Testis (tissue), 3 donors: ENCODE measurements around the gene NELL1. TPM values are rescaled to one million over a fixed set of nuclear protein-coding genes. Genes with fewer than 3 reads are reported as not detected.

Experiments used
- DNase-seq: peaks from one replicate; pipeline ENCODE4 v3.0.0-alpha.2; 2019
- H3K27ac ChIP-seq, 2 donors: fragments of 200-600 bp; sonication (generic); one replicate each; pipeline ENCODE4 v1.5.1; 2019
- H3K27me3 ChIP-seq: fragments of 200-600 bp; sonication (generic); one replicate; pipeline ENCODE4 v1.5.1; 2019
- H3K36me3 ChIP-seq: fragments of 200-600 bp; sonication (generic); one replicate; pipeline ENCODE4 v1.5.1; 2017; ENCODE audit warnings: low read depth; ENCODE audit errors: missing control alignments
- H3K4me1 ChIP-seq: fragments of 200-600 bp; sonication (generic); one replicate; pipeline ENCODE4 v1.5.1; 2019
- H3K4me3 ChIP-seq, 2 donors: fragments of 200-600 bp; sonication (generic); one replicate each; pipeline ENCODE4 v1.5.1; 2017 to 2019
- H3K9me3 ChIP-seq: fragments of 200-600 bp; sonication (generic); one replicate; pipeline ENCODE4 v1.5.1; 2017
- CTCF ChIP-seq, 3 experiments: fragments of 450-650 bp in 2 of 3; fragments of 200-600 bp in 1 of 3; sonication (generic) in 1 of 3; IDR thresholded peaks; one replicate each; pipeline ENCODE4 v1.5.1; 2016 to 2019; ENCODE audit warnings: antibody characterized with exemption in 3 of 3, mild to moderate bottlenecking in 2 of 3, moderate library complexity in 1 of 3
- POLR2A ChIP-seq: fragments of 450-650 bp; IDR thresholded peaks from one replicate; pipeline ENCODE4 v1.6.1; 2017; ENCODE audit warnings: antibody characterized with exemption, mild to moderate bottlenecking, moderate library complexity
- WGBS, 2 donors: methylation state at CpG; one replicate each; pipeline ENCODE4 v1.1.5; 2018; 5-methylcytosine and 5-hydroxymethylcytosine counted together
- intact Hi-C: fragments of 100-400 bp; cut with DNase I; formaldehyde crosslinking; loops from one replicate; pipeline ENCODE4 v1.15.1; 2023; ENCODE audit warnings: low total_unique reads
- polyA plus RNA-seq: library from polyadenylated mRNA; stranded (reverse); fragments of 350-450 nt; fragmentation: Illumina TruSeq; extraction: RNeasy Lipid Tissue Mini Kit (QIAGEN cat#74804); gene quantifications from one replicate; pipeline ENCODE4 v1.2.3, GENCODE V29; 2014; ENCODE audit warnings: low read depth, low replicate concordance; ENCODE audit not compliant: insufficient read depth
- total RNA-seq, 2 donors: library from RNA; depleted of rRNA; stranded (reverse); fragments of >200 nt; gene quantifications; one replicate each; pipeline ENCODE4 v1.2.3, GENCODE V29; 2016

The NELL1 gene
- total and polyA plus RNA-seq, 3 donors from 2014 or later: 4.9 to 8.9 (median 7.0) TPM

GRCh38 chr11:21346361-21346760 lies 677.0 kb downstream of the NELL1 start:
- TF ChIP-seq POLR2A (no peak), CTCF (IDR thresholded peaks at IDR 0.05) (no peak)
- no peaks in the 10 kb centered on the region for H3K9me3 ChIP-seq
- no peak for DNase-seq
- intact Hi-C loops: no loop called here
- H3K36me3 ChIP-seq: no peaks in the 10 kb centered on the region
- no peak overlapping the region for H3K27ac ChIP-seq
- no peaks in the 10 kb centered on the region for H3K27me3 ChIP-seq
- H3K4me1 ChIP-seq: no peaks in the 10 kb centered on the region
- H3K4me3 ChIP-seq: no peak overlapping the region

- intact Hi-C loops: no loop called here
- no peak for TF ChIP-seq POLR2A
- TF ChIP-seq CTCF (IDR thresholded peaks at IDR 0.05): no peak
- no peak for DNase-seq
- H3K4me1 ChIP-seq: no peaks in the 10 kb centered on the region
- no peak overlapping the region for H3K27ac ChIP-seq
- no peaks in the 10 kb centered on the region for H3K9me3 ChIP-seq
- H3K27me3 ChIP-seq: no peaks in the 10 kb centered on the region
- H3K36me3 ChIP-seq: no peaks in the 10 kb centered on the region
- H3K4me3 ChIP-seq: no peak overlapping the region
- 95 to 96% methylated on average over 2 of the region's 2 CpGs for whole genome bisulfite sequencing, 2 donors
Measured at GRCh38 chr11:21350613-21351012, 681.2 kb downstream of the NELL1 start.

- 68 to 72% methylated on average over 5 of the region's 5 CpGs for WGBS, 2 donors
- intact Hi-C loops: no loop called here
- no peak for DNase-seq
- Histone ChIP-seq H3K27ac (no peak overlapping the region), H3K4me1 (no peaks in the 10 kb centered on the region), H3K9me3 (no peaks in the 10 kb centered on the region), H3K36me3 (no peaks in the 10 kb centered on the region), H3K27me3 (no peaks in the 10 kb centered on the region), H3K4me3 (no peak overlapping the region)
- no peak for TF ChIP-seq CTCF (IDR thresholded peaks at IDR 0.05)
- no peak for TF ChIP-seq POLR2A
Measured at GRCh38 chr11:21353425-21353824, 684.0 kb downstream of the NELL1 start.

- no peaks in the 10 kb centered on the region for H3K4me1 ChIP-seq
- intact Hi-C loops: no loop called here
- 74 to 81% methylated on average over 8 of the region's 8 CpGs for WGBS, 2 donors
- H3K27me3 ChIP-seq: no peaks in the 10 kb centered on the region
- H3K36me3 ChIP-seq: no peaks in the 10 kb centered on the region
- TF ChIP-seq POLR2A (no peak), CTCF (IDR thresholded peaks at IDR 0.05) (no peak)
- no peaks in the 10 kb centered on the region for H3K9me3 ChIP-seq
- no peak overlapping the region for H3K27ac ChIP-seq
- no peak overlapping the region for H3K4me3 ChIP-seq
- DNase-seq: no peak
Measured at GRCh38 chr11:21364866-21365624, 695.7 kb downstream of the NELL1 start.

GRCh38 chr11:21369947-21370346 lies 700.6 kb downstream of the NELL1 start:
- intact Hi-C loops: no loop called here

More at GRCh38 chr11:21369947-21370346, 700.6 kb downstream of the NELL1 start:
- Histone ChIP-seq H3K4me1 (no peaks in the 10 kb centered on the region), H3K27me3 (no peaks in the 10 kb centered on the region), H3K4me3 (no peak overlapping the region), H3K27ac (no peak overlapping the region), H3K36me3 (no peaks in the 10 kb centered on the region), H3K9me3 (no peaks in the 10 kb centered on the region)
- DNase-seq: no peak
- TF ChIP-seq CTCF (IDR thresholded peaks at IDR 0.05) (no peak), POLR2A (no peak)
- 48 to 68% methylated on average over 1 of the region's 1 CpG for WGBS, 2 donors
